Left hindlimb (tissue), 1 donor: ENCODE results near the gene CFAP54.
"Not testable (repeated sequence)": the region's sequence is repeated elsewhere in the genome, so short reads cannot be mapped to it uniquely, and the experiment has no call there.

Source experiments
- DNase-seq: peaks from one replicate; pipeline ENCODE4 v3.0.0-alpha.2; 2018

The CFAP54 gene

GRCh38 chr12:96516472-96517430 lies 27.4 kb downstream of the CFAP54 start:
- peak; percentile 71 for DNase-seq

- DNase-seq = no peak
These were observed 31.4 kb downstream of the CFAP54 start for GRCh38 chr12:96520767-96521166.

GRCh38 chr12:96521895-96522682 lies 32.7 kb downstream of the CFAP54 start:
- no peak for DNase-seq

GRCh38 chr12:96522690-96523089 lies 33.3 kb downstream of the CFAP54 start:
- DNase-seq = no peak

- no peak for DNase-seq
These were observed 36.7 kb downstream of the CFAP54 start for GRCh38 chr12:96526110-96526509.

GRCh38 chr12:96529912-96530311 lies 40.5 kb downstream of the CFAP54 start:
- DNase-seq = no peak

- DNase-seq = no peak
These were observed 45.0 kb downstream of the CFAP54 start for GRCh38 chr12:96534339-96534738.

- DNase-seq = no peak
These were observed 59.0 kb downstream of the CFAP54 start for GRCh38 chr12:96548384-96548783.

- DNase-seq = no peak
These were observed 60.0 kb downstream of the CFAP54 start for GRCh38 chr12:96549341-96549740.

- no peak for DNase-seq
These were observed 81.2 kb downstream of the CFAP54 start for GRCh38 chr12:96570579-96570978.

- DNase-seq = no peak
These were observed 81.9 kb downstream of the CFAP54 start for GRCh38 chr12:96571101-96571862.

GRCh38 chr12:96578526-96579125 lies 89.2 kb downstream of the CFAP54 start:
- DNase-seq = no peak

GRCh38 chr12:96585977-96586376 lies 96.6 kb downstream of the CFAP54 start:
- no peak for DNase-seq

GRCh38 chr12:96587691-96588090 lies 98.3 kb downstream of the CFAP54 start:
- DNase-seq = no peak

- DNase-seq = no peak
These were observed 101.6 kb downstream of the CFAP54 start for GRCh38 chr12:96590970-96591369.

GRCh38 chr12:96604374-96604773 lies 115.0 kb downstream of the CFAP54 start:
- not testable (repeated sequence) for DNase-seq

GRCh38 chr12:96605684-96606083 lies 116.3 kb downstream of the CFAP54 start:
- no peak for DNase-seq

GRCh38 chr12:96606134-96606533 lies 116.8 kb downstream of the CFAP54 start:
- no peak for DNase-seq

- no peak for DNase-seq
These were observed 117.3 kb downstream of the CFAP54 start for GRCh38 chr12:96606644-96607043.

GRCh38 chr12:96617178-96617577 lies 127.8 kb downstream of the CFAP54 start:
- no peak for DNase-seq

GRCh38 chr12:96623155-96623554 lies 133.8 kb downstream of the CFAP54 start:
- DNase-seq = no peak

GRCh38 chr12:96623656-96624217 lies 134.4 kb downstream of the CFAP54 start:
- DNase-seq = no peak
